GM18519 (cell line): ENCODE measurements around the gene ADH1C.
"Not testable (repeated sequence)": the region's sequence is repeated elsewhere in the genome, so short reads cannot be mapped to it uniquely, and the experiment has no call there.

ENCODE experiments used
- ATAC-seq: cut with Tn5 transposase; IDR thresholded peaks from one replicate; pipeline ENCODE4 v1.9.1; 2021; ENCODE audit warnings: mild to moderate bottlenecking, moderate library complexity; ENCODE audit not compliant: unreplicated experiment, low FRiP score

ADH1C gene

DNA sequence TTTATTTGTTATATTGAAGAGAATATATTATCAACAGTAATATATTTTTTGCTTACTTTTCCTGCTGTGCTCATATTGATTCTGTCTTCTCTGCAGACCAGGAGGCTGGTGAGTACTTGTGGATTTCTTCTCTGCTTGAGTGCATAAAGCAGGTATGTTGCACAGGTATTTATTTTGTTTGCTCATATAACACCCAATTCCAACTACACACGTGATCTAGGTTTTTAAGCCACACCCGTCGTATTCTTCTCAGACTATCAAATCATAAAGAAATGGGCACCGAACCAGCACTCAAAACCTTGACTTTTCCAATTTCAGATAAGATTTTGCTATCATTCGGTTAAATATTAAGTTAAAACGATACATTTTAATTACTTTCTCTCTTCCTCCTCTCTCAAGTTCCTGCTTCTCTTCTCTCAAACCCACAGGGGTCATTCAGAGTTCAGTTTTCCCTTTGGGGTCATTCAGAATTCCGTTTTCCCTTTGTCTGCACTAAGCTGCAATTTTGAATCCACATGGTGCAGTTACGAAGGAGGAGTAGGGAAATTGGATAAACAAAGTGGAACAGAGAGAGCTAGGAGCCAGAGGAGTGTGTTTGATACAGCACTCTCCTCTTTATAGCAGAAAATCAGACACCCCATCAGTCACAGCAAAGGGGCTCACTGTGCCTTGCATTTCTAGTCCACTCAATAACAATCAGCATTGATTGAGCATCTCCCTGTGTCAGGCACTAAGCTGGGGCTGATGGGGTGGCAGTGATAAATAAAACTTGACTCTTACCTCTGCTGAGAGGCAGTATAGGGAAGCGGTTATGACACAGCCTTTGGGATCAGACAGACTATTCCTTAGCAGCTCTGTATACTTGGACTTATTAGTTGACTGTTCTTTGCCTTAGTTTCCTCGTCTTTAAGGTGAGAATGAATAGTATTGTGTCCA, at the start of gene ADH1C:
ADH1C (minus strand) TSS at position 145 of the 936 bp plus-strand sequence; CDS start at position 74, 71 bp downstream.
- no peak for ATAC-seq

- no peak for ATAC-seq
These were observed 48.3 kb upstream of the ADH1C start for GRCh38 chr4:99400831-99401230.

DNA sequence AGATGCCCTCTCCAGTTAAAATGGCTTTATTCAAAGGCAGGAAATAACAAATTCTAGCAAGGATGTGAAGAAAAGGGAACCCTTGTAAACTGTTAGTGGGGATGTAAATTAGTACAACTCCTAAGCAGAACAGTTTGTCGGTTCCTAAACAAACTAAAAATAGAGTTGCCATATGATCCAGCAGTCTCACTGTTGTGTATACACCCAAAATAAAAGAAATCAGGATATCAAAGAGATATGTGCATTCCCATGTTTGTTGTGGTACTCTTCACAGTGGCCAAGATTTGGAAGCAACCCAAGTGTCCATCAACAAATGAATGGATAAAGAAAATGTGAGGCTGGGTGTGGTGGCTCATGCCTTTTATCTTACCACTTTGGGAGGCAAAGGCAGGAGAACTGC, 46.5 kb upstream of the ADH1C start:
- ATAC-seq, result no peak

DNA sequence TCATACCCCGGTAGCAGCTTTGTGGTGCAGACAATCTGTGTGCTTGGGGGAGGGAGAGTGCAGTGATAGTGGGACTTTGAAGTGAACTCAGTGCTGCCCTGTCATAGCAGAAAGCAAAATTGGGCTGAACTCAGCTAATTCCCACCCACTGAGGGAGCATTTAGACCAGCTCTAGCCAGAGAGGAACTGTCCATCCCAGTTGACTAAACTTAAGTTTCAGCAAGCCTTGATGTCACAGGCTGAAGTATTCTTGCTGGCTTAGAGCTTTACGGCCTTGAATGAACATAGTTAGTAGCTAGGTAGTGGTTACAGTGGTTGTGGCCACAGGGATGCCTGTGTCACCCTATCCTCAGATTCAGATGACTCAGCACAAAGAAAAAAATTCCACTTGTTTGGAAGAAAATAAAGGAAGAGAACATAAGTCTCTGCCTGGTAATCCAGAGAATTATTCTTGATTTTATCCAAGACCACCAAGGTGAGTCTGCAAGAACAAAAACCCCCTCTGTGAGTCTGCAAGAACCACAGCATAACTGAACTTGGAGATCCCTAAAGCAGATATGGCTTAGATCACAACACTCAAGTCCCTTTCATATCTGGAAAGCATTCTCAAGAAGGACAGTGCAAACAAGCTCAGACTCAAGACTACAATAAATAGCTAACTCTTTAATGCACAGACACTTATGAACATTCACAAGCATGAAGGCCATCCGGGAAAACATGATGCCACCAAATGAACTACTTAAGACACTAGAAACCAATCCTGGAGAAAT, 43.2 kb upstream of the ADH1C start:
- no peak for ATAC-seq

GRCh38 chr4:99394896-99395295, 42.4 kb upstream of the ADH1C start:
- no peak for ATAC-seq

DNA sequence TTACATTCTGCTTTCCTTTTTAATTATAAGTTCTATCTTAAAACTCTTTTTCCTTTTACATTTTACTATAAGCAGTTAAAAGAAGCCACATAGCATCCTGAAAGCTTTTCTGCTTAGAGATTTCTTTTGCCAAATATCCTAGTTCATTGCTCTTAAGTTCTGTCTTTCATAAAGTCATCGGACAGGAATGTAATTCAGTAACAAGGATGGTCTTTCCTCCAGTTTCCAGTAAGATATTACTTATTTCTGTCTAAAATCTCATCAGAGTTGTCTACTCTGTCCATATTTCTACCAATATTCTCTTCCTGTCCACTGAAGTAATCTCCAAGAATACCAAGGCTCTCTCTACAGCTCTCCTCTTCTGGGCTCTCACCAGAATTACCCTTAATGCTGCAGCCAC, 37.5 kb upstream of the ADH1C start:
- no peak for ATAC-seq

DNA sequence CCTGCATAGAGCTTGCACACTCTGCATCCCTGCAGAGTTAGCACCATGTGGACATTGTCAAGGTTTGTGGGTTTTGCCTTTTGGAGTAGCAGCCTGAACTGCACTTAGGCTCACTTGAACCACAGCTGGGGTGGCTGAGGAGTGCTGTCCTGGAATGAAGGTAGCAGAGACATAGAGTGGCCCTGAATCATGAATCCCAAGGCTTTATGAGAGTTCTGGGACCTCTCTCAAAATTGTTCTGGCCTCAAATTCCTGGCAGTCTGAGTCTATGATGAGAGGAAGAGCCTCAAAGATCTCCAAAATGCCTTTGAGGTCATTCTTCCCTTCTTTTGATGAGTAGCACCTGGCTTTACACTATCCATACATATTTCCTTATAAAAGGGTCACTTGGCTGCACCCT, 37.1 kb upstream of the ADH1C start:
- no peak for ATAC-seq

DNA sequence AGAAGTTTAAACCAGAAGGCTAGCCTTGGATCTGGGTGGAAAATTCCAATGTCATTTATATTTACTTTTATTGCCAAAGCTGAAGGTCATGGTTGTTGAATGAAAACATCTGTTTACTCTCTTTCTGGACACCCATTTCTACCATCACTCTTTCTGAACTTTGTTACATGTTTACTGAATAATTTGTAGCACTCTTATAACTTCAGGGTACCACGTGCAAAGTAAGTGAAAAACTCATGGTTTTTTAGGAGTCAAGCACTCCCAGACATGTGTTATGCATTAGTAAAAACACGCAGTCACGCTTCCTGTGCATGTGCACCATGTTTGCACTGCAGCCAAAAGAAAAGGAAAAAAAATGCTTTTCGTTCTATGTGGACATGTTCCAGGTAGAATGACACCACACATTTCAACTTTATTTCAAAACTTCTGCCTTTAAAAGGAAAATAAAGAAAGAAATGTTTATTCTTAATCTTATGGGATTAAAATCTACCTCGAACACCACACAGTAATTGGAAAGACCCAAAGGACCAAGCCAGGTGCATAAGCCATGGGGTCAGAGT, 31.4 kb upstream of the ADH1C start:
- ATAC-seq, result no peak

DNA sequence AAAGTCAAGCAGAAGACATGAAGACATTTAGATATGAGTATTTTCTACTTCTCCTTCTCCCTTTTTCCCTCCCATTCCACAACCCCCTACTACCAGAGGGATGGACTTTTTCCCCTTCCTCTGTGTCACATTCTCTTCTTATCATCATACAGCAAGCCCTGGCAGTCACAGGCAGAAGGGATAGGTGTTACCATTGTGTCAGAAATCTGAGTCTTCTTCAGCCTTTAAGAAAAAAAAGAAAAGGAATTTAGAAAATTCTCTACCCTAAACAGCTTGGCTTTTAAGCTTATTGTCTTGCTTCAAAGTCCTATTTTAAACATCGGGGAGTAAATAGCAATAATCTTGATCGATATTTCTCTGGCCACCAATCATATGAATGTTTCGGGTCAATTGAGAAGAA, 30.9 kb upstream of the ADH1C start:
- ATAC-seq, result no peak

DNA sequence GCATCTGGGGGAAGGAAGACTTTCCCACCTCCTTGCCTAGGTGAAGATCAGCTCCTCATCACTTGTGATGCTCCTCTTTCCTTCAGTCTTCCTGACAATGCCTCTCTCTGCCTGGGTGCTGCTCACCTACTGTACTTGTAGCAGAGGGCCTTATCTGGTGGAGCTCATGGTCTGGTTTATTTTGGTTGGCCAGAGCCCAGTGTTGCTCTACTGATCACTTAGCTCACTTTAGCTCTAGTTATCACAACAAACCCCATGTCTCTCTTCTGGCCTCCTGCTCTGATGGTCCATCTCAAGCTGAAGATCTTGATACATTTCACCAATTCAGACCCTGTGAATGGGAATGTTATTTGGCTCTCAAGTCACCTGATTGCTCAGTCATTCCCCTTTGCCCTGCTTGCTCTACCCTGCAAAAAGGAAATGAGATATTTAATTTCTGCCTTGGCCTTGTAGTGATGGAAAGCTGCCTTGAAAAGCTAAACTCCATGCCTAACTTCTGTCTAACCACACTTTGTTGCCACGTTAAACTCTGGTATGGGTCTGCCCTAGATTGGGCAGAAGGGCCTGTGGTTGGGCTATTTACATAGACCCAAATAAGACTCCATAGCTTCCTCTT, 30.3 kb upstream of the ADH1C start:
- no peak for ATAC-seq

- ATAC-seq, result no peak
These were observed 29.1 kb upstream of the ADH1C start for GRCh38 chr4:99381588-99382175.

DNA sequence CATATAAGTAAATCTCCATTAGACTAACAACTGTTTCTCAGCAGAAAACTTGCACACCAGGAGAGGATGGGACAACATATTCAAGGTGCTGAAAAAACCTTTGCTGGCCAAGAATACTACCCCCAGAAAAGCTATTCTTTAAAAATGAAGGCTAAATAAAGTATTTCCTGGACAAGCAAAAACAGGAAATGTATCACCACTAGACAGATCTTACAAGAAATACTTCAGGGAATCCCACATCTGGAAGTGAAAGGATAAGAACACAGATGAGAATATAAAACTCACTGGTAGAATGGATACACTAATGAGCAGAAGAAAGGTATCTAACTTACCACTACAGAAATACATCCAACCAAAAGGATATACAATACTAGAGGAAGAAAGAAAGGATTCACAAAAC, 27.0 kb upstream of the ADH1C start:
- no peak for ATAC-seq

- no peak for ATAC-seq
These were observed 26.3 kb upstream of the ADH1C start for GRCh38 chr4:99378876-99379275.

- not testable (repeated sequence) for ATAC-seq
These were observed 24.8 kb upstream of the ADH1C start for GRCh38 chr4:99377341-99377740.

DNA sequence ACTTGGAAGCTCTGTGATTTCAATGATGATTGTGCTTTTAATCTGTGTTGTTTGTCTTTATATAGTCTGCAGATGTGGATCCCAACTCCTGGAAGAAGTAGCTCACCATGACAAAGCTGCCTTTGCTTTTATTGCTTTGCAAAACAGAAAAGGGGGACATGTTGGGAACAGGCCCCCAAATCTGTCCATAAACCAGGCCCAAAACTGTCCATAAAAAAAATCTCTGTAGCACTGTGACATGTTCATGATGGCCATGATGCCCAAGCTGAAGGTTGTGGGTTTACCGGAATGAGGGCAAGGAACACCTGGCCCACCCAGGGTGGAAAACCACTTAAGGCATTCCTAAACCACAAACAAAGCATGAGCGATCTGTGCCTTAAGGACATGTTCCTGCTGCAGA, 19.9 kb upstream of the ADH1C start:
- ATAC-seq, result not testable (repeated sequence)

GRCh38 chr4:99367817-99368216, 15.3 kb upstream of the ADH1C start:
- not testable (repeated sequence) for ATAC-seq

GRCh38 chr4:99366491-99366890, 13.9 kb upstream of the ADH1C start:
- ATAC-seq, result no peak

GRCh38 chr4:99362768-99363167, 10.2 kb upstream of the ADH1C start:
- ATAC-seq, result no peak

GRCh38 chr4:99361899-99362275, 9.3 kb upstream of the ADH1C start:
- ATAC-seq, result no peak

- ATAC-seq, result no peak
These were observed 8.8 kb upstream of the ADH1C start for GRCh38 chr4:99361268-99361898.
